IMR-90 (cell line): ENCODE data around the gene GANC. TPM values are rescaled to one million over a fixed set of nuclear protein-coding genes. Genes with fewer than 3 reads are reported as not detected.
A peak's percentile ranks its signal among the peaks of the same experiment; 100 is the strongest.

Source experiments
- ATAC-seq: fragments of 200-7000 bp; cut with Tn5 transposase; 2 replicates; pipeline ENCODE4 v1.9.1; 2020; ENCODE audit warnings: low read depth, mild to moderate bottlenecking, moderate library complexity
- BruUV-seq: library from RNA; stranded (reverse); fragments of 400-500 nt; replicated peaks from 2 replicates; lab custom pipeline; 2021; lab: Mats Ljungman, UMichigan
- CTCF ChIA-PET: fragments of 300-600 bp; formaldehyde crosslinking; extraction: SDS; loops from one replicate; lab custom pipeline; 2021; ENCODE audit warnings: antibody characterized with exemption; lab: Yijun Ruan, JAX
- POLR2A ChIA-PET: fragments of 300-600 bp; sonication (Branson Sonifier 250); formaldehyde crosslinking; loops from one replicate; lab custom pipeline; 2022; ENCODE audit warnings: antibody characterized with exemption; ENCODE audit not compliant: unreplicated experiment; lab: Charles Lee
- DNase-seq: peaks from one replicate; pipeline ENCODE4 v3.0.0; 2013
- H2AFZ ChIP-seq: replicated peaks from 2 replicates; pipeline ENCODE3; 2013; ENCODE audit warnings: low read length, mild to moderate bottlenecking; ENCODE audit not compliant: poor library complexity
- H2AK5ac ChIP-seq: 2 replicates; pipeline ENCODE4 v1.6.1; 2013; ENCODE audit warnings: low read depth, low read length, inconsistent platforms
- H2AK9ac ChIP-seq: replicated peaks from 2 replicates; pipeline ENCODE3; 2013; ENCODE audit warnings: mild to moderate bottlenecking, low read depth, low read length, moderate library complexity; ENCODE audit not compliant: poor library complexity
- H2BK120ac ChIP-seq: 2 replicates; pipeline ENCODE4 v1.6.1; 2013; ENCODE audit warnings: low read depth, low read length, inconsistent platforms
- H2BK15ac ChIP-seq: 3 replicates; pipeline ENCODE4 v1.6.1; 2013; ENCODE audit warnings: low read depth, low read length, inconsistent platforms
- H2BK20ac ChIP-seq: 2 replicates; pipeline ENCODE4 v1.6.1; 2013; ENCODE audit warnings: low read depth, mild to moderate bottlenecking, inconsistent platforms, low read length, moderate library complexity
- H2BK5ac ChIP-seq: 2 replicates; pipeline ENCODE4 v1.6.1; 2013; ENCODE audit warnings: mild to moderate bottlenecking, low read depth, low read length, inconsistent platforms; ENCODE audit not compliant: poor library complexity, severe bottlenecking
- H3K14ac ChIP-seq: replicated peaks from 2 replicates; pipeline ENCODE4 v1.6.1; 2013; ENCODE audit warnings: low read depth, low read length, inconsistent platforms
- H3K18ac ChIP-seq: 2 replicates; pipeline ENCODE4 v1.6.1; 2013; ENCODE audit warnings: low read depth, low read length, control low read depth
- H3K23ac ChIP-seq: 2 replicates; pipeline ENCODE4 v1.6.1; 2013; ENCODE audit warnings: low read depth, low read length, inconsistent platforms
- H3K27ac ChIP-seq: 2 replicates; pipeline ENCODE4 v1.5.1; 2013; ENCODE audit warnings: mild to moderate bottlenecking, control low read depth, low read length; ENCODE audit not compliant: insufficient read depth
- H3K27me3 ChIP-seq: 2 replicates; pipeline ENCODE4 v1.6.1; 2013; ENCODE audit warnings: low read length; ENCODE audit not compliant: control insufficient read depth, insufficient read depth
- H3K36me3 ChIP-seq: 2 replicates; pipeline ENCODE4 v1.6.1; 2013; ENCODE audit warnings: low read length, mixed read lengths; ENCODE audit not compliant: control insufficient read depth, insufficient read depth
- H3K4ac ChIP-seq: 2 replicates; pipeline ENCODE4 v1.6.1; 2013; ENCODE audit warnings: low read depth, low read length, inconsistent platforms
- H3K4me1 ChIP-seq: 2 replicates; pipeline ENCODE4 v1.6.1; 2013; ENCODE audit warnings: low read length, mixed read lengths; ENCODE audit not compliant: control insufficient read depth, insufficient read depth
- H3K4me2 ChIP-seq: 2 replicates; pipeline ENCODE4 v1.6.1; 2013; ENCODE audit warnings: low read depth, mild to moderate bottlenecking, control low read depth, low read length, moderate library complexity
- H3K4me3 ChIP-seq: 2 replicates; pipeline ENCODE4 v1.5.1; 2013; ENCODE audit warnings: low read depth, mild to moderate bottlenecking, control low read depth, low read length, moderate library complexity; ENCODE audit not compliant: insufficient read depth
- H3K56ac ChIP-seq: 2 replicates; pipeline ENCODE4 v1.6.1; 2013; ENCODE audit warnings: low read length, inconsistent platforms; ENCODE audit not compliant: insufficient read depth; ENCODE audit errors: extremely low read depth
- H3K79me1 ChIP-seq, 2 experiments: 2 replicates each; pipeline ENCODE4 v1.6.1; 2013; ENCODE audit warnings: low read length in 2 of 2, inconsistent platforms in 1 of 2, low read depth in 1 of 2
- H3K9ac ChIP-seq: 2 replicates; pipeline ENCODE4 v1.6.1; 2013; ENCODE audit warnings: low read depth, low read length, control low read depth
- H3K9me1 ChIP-seq: 2 replicates; pipeline ENCODE4 v1.6.1; 2013; ENCODE audit warnings: low read length, inconsistent platforms; ENCODE audit not compliant: insufficient read depth
- H3K9me3 ChIP-seq: 2 replicates; pipeline ENCODE4 v1.6.1; 2013; ENCODE audit warnings: low read length; ENCODE audit not compliant: control insufficient read depth, insufficient read depth
- H4K20me1 ChIP-seq: 2 replicates; pipeline ENCODE4 v1.6.1; 2013; ENCODE audit warnings: low read length, inconsistent platforms; ENCODE audit not compliant: insufficient read depth
- H4K5ac ChIP-seq: 2 replicates; pipeline ENCODE4 v1.6.1; 2013; ENCODE audit warnings: mild to moderate bottlenecking, low read depth, low read length, control low read depth
- H4K8ac ChIP-seq, 2 experiments: 2 replicates each; pipeline ENCODE4 v1.6.1; 2013; ENCODE audit warnings: low read depth in 2 of 2, low read length in 2 of 2, control low read depth in 1 of 2, inconsistent platforms in 1 of 2
- H4K91ac ChIP-seq: 2 replicates; pipeline ENCODE4 v1.6.1; 2013; ENCODE audit warnings: low read depth, low read length, inconsistent platforms; ENCODE audit not compliant: insufficient read depth
- BHLHE40 ChIP-seq: fragments of 150-350 bp; IDR thresholded peaks from 2 replicates; pipeline ENCODE4 v1.6.1; 2016; ENCODE audit warnings: mild to moderate bottlenecking, low read depth, low read length
- CEBPB ChIP-seq: IDR thresholded peaks from 2 replicates; pipeline ENCODE4 v1.6.1; 2012; ENCODE audit warnings: low read depth, low read length, improper control_type of control experiment
- CHD1 ChIP-seq: IDR thresholded peaks from 2 replicates; pipeline ENCODE4 v1.6.1; 2012; ENCODE audit warnings: low read depth, low read length, improper control_type of control experiment
- CTCF ChIP-seq: conservative IDR thresholded peaks from 2 replicates; pipeline ENCODE4 v1.5.1; 2012; ENCODE audit warnings: mild to moderate bottlenecking, low read depth, low read length, improper control_type of control experiment
- FOS ChIP-seq: fragments of 150-350 bp; IDR thresholded peaks from 2 replicates; pipeline ENCODE4 v1.6.1; 2016; ENCODE audit warnings: low read depth, low read length
- MAFK ChIP-seq: IDR thresholded peaks from 2 replicates; pipeline ENCODE4 v1.6.1; 2012; ENCODE audit warnings: low read depth, low read length, improper control_type of control experiment
- MAZ ChIP-seq: IDR thresholded peaks from 2 replicates; pipeline ENCODE4 v1.6.1; 2012; ENCODE audit warnings: low read depth, mild to moderate bottlenecking, low read length, improper control_type of control experiment, moderate library complexity, borderline replicate concordance
- MXI1 ChIP-seq: IDR thresholded peaks from 2 replicates; pipeline ENCODE4 v1.6.1; 2012; ENCODE audit warnings: low read depth, mild to moderate bottlenecking, low read length, moderate library complexity, borderline replicate concordance
- NFE2L2 ChIP-seq: fragments of 150-350 bp; IDR thresholded peaks from 2 replicates; pipeline ENCODE4 v1.6.1; 2016; ENCODE audit warnings: low read depth, mild to moderate bottlenecking, low read length
- POLR2A ChIP-seq: IDR thresholded peaks from 2 replicates; pipeline ENCODE4 v1.6.1; 2012; ENCODE audit warnings: mild to moderate bottlenecking, low read depth, low read length
- RAD21 ChIP-seq: IDR thresholded peaks from 2 replicates; pipeline ENCODE4 v1.6.1; 2012; ENCODE audit warnings: low read length, improper control_type of control experiment
- RCOR1 ChIP-seq: IDR thresholded peaks from 2 replicates; pipeline ENCODE4 v1.6.1; 2012; ENCODE audit warnings: mild to moderate bottlenecking, low read length, improper control_type of control experiment; ENCODE audit not compliant: insufficient replicate concordance
- RFX5 ChIP-seq: IDR thresholded peaks from 2 replicates; pipeline ENCODE4 v1.8.0; 2012; ENCODE audit warnings: low read depth, mild to moderate bottlenecking, low read length, moderate library complexity
- SMC3 ChIP-seq: fragments of 150-350 bp; IDR thresholded peaks from 2 replicates; pipeline ENCODE4 v1.6.1; 2016; ENCODE audit warnings: low read depth, mild to moderate bottlenecking, antibody characterized with exemption, low read length, moderate library complexity
- WGBS, 2 experiments: methylation state at CpG; one replicate each; pipeline versions ENCODE4 v1.1.5 to v1.1.7; 2013; ENCODE audit warnings: missing lambda C conversion rate in 2 of 2; ENCODE audit not compliant: insufficient read length in 1 of 2; ENCODE audit errors: extremely low coverage in 2 of 2; 5-methylcytosine and 5-hydroxymethylcytosine counted together
- dilution Hi-C: fragments of 300-500 bp; cut with HindIII; formaldehyde crosslinking; loops from one replicate; pipeline ENCODE4 v1.14.3; 2018; ENCODE audit warnings: low sequenced_read_pairs; ENCODE audit not compliant: unreplicated experiment
- in situ Hi-C: fragments of 300-500 bp; cut with MboI; formaldehyde crosslinking; loops from 3 replicates; pipeline ENCODE4 v1.14.3; 2019; ENCODE audit warnings: low sequenced_read_pairs, inconsistent platforms, mixed read lengths
- intact Hi-C: fragments of 100-400 bp; cut with micrococcal nuclease; formaldehyde crosslinking; loops from 2 replicates; pipeline ENCODE4 v1.10.0; 2022
- polyA plus RNA-seq, 3 experiments: library from polyadenylated mRNA; depleted of rRNA; stranded (reverse); fragments of >200 nt; gene quantifications; 2 replicates each; pipeline ENCODE4 v1.2.3, GENCODE V29; 2012; ENCODE audit warnings: low replicate concordance in 1 of 3
- total RNA-seq: library from RNA; depleted of rRNA; stranded (reverse); fragments of >200 nt; gene quantifications from 2 replicates; pipeline ENCODE4 v1.2.3, GENCODE V29; 2012
- TF ChIP-seq, protein P1 (sequence below): fragments of 150-350 bp; IDR thresholded peaks from 2 replicates; pipeline ENCODE4 v1.6.1; 2017; ENCODE audit warnings: mild to moderate bottlenecking, antibody characterized with exemption, low read length, low read depth
- TF ChIP-seq, protein P2 (sequence below): fragments of 150-350 bp; IDR thresholded peaks from 2 replicates; pipeline ENCODE4 v1.6.1; 2016; ENCODE audit warnings: low read depth, mild to moderate bottlenecking, low read length, moderate library complexity, borderline replicate concordance

Gene GANC
- total and polyA plus RNA-seq, 2 of the 4 experiments (the other 2 are of a cell fraction): 7.1 to 19.2 TPM

- Histone ChIP-seq H3K4ac (no peak overlapping the region), H3K9ac (no peak overlapping the region), H2BK120ac (no peak overlapping the region), H3K27ac (no peak overlapping the region), H3K23ac (no peak overlapping the region), H4K5ac (no peak overlapping the region), H3K18ac (no peak overlapping the region), H3K27me3 (no peaks in the 10 kb centered on the region), H3K56ac (no peak overlapping the region), H4K8ac (no peak overlapping the region), H3K36me3 (no peaks in the 10 kb centered on the region), H3K14ac (no peak overlapping the region), H3K9me1 (no peaks in the 10 kb centered on the region; the same call in 1 of the 2 replicates), H3K4me2 (no peak overlapping the region), H2BK20ac (no peak overlapping the region), H4K91ac (no peak overlapping the region), H2AK9ac (no peak overlapping the region), H4K20me1 (no peaks in the 10 kb centered on the region), H3K9me3 (no peaks in the 10 kb centered on the region), H3K4me1 (peaks cover 2% of the 10 kb centered on the region; the same call in 1 of the 2 replicates), H2AFZ (no peak overlapping the region), H2BK15ac (no peak overlapping the region), H3K79me1 (no peaks in the 10 kb centered on the region), H3K4me3 (no peak overlapping the region), H2BK5ac (no peak overlapping the region), H2AK5ac (no peak overlapping the region)
- no CpG with 5 or more reads among the region's 2 CpGs for WGBS, 2 experiments
- dilution Hi-C loops (no loop called here), intact Hi-C loops (no loop called here), in situ Hi-C loops (no loop called here)
- ATAC-seq (peak; percentile 38; the same call in 1 of the 2 replicates), DNase-seq (peak; percentile 37)
- CTCF ChIA-PET: no interaction called here
- BruUV-seq: no TSS peak
- TF ChIP-seq BHLHE40 (no peak), SMC3 (peak; percentile 32; the same call in 1 of the 2 replicates), POLR2A (no peak), MAZ (no peak), FOS (no peak), RAD21 (peak; percentile 33; the same call in 1 of the 2 replicates), MXI1 (no peak), CHD1 (no peak), RFX5 (no peak), RCOR1 (no peak), CTCF (peak; percentile 36; the same call in 1 of the 2 replicates), CEBPB (no peak), MAFK (peak; percentile 80), NFE2L2 (peak; percentile 97)
- TF ChIP-seq, protein P1, sequence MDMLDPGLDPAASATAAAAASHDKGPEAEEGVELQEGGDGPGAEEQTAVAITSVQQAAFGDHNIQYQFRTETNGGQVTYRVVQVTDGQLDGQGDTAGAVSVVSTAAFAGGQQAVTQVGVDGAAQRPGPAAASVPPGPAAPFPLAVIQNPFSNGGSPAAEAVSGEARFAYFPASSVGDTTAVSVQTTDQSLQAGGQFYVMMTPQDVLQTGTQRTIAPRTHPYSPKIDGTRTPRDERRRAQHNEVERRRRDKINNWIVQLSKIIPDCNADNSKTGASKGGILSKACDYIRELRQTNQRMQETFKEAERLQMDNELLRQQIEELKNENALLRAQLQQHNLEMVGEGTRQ: no peak
- TF ChIP-seq, protein P2, sequence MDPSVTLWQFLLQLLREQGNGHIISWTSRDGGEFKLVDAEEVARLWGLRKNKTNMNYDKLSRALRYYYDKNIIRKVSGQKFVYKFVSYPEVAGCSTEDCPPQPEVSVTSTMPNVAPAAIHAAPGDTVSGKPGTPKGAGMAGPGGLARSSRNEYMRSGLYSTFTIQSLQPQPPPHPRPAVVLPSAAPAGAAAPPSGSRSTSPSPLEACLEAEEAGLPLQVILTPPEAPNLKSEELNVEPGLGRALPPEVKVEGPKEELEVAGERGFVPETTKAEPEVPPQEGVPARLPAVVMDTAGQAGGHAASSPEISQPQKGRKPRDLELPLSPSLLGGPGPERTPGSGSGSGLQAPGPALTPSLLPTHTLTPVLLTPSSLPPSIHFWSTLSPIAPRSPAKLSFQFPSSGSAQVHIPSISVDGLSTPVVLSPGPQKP: no peak
- POLR2A ChIA-PET: no interaction called here
Measured at GRCh38 chr15:42371096-42371495, 98.1 kb downstream of the GANC start.
